ENCODE measurements around the gene ZBTB12.
"Not testable (repeated sequence)": the region's sequence is repeated elsewhere in the genome, so short reads cannot be mapped to it uniquely, and the experiment has no call there.

ZBTB12 gene

DNA sequence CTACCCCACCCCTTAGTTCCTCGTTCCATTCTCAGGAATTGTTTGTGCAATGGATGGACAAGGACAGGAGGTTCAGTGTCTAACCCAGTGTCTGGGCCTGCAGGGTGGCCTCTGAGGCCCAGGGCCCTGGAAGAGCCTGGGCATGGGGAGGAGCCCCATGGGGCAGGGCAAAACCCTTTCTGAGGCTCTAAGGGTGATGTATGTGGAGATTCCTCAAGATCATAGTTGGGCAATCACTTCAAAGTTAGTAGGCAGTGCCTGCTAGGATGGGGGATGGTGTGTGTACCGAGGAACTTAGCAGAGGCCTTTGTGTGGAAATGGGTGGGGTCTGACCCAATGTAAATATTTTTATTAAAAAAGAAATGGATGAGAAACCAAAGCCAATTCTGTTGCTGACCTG, 18.9 kb upstream of the ZBTB12 start:
- no peak for DNase-seq

DNA sequence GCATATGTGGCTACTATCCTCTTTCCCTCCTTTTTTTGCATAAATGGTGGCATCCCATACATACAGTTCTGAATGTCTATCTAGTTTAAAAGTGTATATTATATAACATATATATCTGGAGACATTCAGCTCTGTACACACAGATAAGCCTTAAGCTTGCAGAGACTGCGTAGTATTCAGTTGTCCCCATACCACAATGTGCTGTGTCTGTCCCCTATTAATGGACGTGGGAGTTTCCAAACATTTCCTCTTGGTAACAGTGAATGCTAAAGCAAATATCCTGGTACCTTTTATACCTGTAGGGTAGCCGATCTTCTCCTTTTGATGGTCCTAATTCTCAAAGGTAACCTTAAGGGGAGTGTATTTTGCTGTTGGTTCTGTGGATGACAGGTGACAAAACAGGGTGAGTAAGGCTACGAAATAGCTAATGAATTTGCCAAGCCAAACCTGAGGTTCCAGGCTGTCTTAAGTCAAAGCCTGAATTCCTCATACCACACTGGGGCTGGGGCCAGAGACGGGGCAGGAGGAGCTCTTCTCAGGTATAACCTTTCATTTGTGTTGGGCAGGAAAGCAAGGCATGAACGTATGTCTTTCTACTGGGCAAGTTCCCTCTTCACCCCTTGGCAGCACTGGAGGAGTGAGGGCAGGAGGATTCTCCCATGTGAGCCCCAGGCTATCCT, 17.9 kb upstream of the ZBTB12 start:
- DNase-seq, result no peak

GRCh38 chr6:31918069-31918720, 16.3 kb upstream of the ZBTB12 start:
- no peak for DNase-seq

- no peak for DNase-seq
Measured at GRCh38 chr6:31915756-31916155, 13.9 kb upstream of the ZBTB12 start.

DNA sequence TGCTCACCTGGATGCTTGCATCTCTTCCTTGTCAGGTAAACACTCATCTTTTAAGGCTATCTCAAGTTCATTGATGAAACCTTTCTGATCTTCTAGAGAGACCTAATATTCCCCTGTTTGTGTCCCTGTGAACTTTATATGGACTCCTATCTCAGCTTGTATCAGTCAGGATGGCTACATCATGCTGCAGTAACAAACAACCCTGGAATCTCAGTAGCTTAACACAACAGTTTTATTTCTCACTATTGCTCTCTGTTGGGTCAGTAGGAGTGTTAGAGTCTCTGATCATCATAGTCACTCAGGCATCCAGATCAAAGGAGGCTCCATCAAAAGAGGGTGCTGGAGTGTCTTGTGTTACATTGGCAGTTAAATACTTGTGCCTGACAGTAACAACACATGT, 13.5 kb upstream of the ZBTB12 start:
- no peak for DNase-seq

DNA sequence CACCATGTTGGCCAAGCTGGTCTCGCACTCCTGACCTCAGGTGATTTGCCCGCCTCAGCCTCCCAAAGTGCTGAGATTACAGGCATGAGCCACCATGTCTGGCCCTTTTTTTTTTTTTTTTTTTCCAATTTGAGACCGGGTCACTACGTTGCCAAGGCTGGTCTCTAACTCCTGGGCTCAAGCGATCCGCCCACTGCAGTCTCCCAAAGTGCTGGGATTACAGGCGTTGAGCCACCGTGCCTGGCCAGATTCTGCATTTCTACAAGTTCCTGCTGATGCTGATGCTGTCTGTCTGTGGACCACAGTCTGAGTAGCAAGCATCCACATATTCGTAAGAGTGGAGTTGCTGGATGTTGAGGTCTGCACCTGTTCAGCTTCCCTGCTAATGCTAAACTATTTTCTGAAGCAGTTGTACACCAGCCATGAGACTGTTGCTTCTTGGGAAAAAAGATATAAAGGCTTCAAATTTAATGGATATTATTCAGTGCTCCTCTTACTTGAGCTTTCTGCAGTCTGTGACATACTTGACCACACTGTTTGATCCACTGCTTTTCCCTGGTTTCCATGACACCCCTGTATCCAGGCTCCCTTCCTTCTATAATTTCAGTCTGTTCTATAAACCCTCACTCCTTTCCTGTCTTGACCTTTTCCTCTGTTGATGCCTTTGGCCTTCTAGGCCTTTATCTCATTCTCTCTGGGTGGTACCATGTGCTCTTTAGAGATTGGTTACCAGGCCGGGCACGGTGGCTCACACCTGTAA, 10.1 kb upstream of the ZBTB12 start:
- no peak for DNase-seq

GRCh38 chr6:31909298-31909697, 7.4 kb upstream of the ZBTB12 start:
- not testable (repeated sequence) for DNase-seq

- no peak for DNase-seq
Measured at GRCh38 chr6:31908791-31909190, 6.9 kb upstream of the ZBTB12 start.

GRCh38 chr6:31908255-31908654, 6.4 kb upstream of the ZBTB12 start:
- DNase-seq, result not testable (repeated sequence)

- no peak for DNase-seq
Measured at GRCh38 chr6:31907158-31907813, 5.4 kb upstream of the ZBTB12 start.

DNA sequence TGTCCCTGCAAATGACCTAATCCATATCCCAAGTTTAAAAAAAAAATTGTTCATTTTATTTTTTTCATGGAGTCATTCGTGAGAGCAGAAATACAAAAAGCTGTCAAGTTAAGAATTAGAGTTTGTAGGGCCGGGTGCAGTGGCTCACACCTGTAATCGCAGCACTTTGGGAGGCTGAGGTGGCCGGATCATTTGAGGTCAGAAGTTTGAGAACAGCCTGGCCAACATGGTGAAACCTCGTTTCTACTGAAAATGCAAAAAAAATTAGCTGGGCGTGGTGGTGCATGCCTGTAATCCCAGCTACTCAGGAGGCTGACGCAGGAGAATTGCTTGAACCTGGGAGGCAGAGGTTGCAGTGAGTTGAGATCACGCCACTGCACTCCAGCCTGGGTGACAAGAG, 4.8 kb upstream of the ZBTB12 start:
- not testable (repeated sequence) for DNase-seq

GRCh38 chr6:31906122-31906521, 4.2 kb upstream of the ZBTB12 start:
- DNase-seq, result no peak

GRCh38 chr6:31905041-31905440, 3.2 kb upstream of the ZBTB12 start:
- no peak for DNase-seq

DNA sequence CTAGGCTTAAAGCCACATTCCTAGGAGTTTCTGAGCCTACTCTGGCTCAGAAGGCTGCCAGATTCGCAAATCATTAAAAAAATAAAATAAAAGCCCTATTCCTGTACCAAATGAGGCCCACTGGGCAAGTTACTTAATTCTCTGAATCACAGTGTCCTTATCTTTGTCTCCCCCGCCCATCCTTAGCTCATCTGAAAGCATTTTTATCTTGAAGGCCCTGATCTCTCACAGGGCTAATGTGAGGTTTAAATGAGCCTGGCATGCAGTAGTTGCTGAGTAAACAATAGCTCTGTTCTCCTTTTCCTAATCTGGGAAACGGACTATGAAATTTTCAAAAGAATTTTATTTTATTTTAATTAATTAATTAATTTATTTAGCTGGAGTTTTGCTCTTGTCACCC, 2.1 kb upstream of the ZBTB12 start:
- DNase-seq, result no peak

GRCh38 chr6:31901415-31901952, 402 bp downstream of the ZBTB12 start:
- DNase-seq, result peak; percentile 42

DNA sequence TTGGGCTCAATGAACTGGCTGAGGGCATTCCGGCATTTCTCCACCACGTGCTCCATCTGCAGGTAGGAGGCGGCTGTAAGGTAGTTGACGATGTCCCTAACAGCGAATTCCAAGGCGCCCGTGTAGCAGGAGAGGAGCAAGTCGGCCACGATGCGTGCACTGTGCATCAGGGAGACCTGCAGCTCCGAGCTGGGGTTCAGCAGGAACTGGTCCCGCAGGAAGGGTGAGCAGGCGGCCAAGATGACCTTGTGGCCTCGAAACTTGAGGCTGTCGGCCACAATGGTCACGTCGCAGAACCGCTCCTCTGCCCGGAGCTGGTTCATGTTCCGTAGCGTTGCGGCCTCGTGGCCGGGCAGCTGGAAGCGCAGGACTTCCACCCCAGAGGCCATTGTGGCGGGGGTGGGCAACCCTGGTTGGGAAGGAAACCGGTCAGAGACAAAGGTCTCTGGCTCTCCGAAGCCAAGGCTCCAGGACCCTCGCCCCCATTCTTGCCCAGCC, 920 bp downstream of the ZBTB12 start:
- no peak for DNase-seq

DNA sequence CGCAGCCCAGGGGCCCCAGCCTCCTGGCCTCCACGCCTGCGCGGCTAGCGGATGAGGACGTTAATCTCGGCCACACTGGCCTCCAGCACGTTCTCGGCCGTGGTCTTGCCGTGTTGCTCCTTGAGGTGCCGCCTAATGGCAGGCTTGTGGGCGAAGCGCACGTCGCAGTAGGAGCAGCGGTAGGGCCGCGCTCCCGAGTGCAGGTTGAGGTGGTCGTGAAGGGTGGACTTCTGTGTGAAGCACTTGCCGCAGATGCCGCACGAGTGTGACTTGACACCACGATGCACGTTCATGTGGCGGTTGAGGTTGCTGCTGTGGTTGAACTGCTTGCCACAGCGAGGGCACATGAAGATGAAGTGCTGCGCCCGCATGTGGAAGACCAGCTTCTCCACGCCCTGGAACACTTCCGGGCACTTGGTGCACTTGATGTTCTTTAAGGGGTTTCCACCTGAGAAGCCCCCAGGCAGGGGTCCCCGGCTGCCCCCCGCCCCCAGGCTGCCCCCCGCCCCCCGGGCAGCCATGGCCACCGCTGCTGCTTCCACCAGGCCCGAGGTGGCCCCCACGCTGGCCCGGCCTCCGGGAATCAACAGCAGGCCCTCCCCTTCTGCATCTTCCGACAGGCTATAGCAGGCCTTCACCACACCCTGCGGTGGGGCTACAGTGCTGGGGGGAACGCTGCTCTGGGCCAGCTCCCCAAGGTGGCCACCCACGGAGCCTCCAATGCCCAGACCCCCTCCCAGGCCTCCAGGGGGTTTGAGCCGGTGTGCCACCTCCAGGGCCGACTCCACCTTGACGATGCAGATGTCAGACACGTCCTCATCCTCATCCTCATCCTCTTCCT, 1.8 kb downstream of the ZBTB12 start:
- DNase-seq, result no peak

GRCh38 chr6:31899215-31899614, 2.7 kb downstream of the ZBTB12 start:
- DNase-seq, result no peak

DNA sequence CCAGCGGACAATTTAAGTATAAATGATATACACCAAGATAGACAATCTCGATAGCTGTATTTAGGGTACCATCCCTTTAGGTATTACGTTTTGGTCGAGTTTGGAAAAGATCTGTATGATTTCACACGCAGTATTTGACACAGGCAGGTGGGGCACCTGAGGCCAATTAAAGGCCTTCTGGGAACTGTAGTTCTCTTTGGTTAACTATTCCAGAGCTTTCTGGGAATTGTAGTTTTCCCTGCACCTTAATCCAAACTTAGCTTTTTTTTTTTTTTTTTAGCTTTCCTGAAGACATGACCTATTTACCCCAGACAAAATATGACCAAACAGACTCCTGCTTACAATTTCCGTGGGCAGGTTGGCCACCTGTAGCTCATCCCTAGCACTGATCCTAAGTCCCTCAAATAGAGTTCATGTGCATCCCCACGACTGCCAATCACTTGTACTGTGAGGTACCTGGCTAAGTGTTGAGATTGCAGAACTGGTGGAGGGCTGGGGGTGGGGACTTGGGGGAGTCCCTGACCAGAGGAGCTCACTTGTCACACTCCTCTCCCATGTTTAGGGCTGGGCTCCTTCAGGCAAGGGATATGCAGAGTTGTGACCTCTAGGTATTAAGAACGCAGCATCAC, 3.4 kb downstream of the ZBTB12 start:
- DNase-seq, result peak; percentile 48

DNA sequence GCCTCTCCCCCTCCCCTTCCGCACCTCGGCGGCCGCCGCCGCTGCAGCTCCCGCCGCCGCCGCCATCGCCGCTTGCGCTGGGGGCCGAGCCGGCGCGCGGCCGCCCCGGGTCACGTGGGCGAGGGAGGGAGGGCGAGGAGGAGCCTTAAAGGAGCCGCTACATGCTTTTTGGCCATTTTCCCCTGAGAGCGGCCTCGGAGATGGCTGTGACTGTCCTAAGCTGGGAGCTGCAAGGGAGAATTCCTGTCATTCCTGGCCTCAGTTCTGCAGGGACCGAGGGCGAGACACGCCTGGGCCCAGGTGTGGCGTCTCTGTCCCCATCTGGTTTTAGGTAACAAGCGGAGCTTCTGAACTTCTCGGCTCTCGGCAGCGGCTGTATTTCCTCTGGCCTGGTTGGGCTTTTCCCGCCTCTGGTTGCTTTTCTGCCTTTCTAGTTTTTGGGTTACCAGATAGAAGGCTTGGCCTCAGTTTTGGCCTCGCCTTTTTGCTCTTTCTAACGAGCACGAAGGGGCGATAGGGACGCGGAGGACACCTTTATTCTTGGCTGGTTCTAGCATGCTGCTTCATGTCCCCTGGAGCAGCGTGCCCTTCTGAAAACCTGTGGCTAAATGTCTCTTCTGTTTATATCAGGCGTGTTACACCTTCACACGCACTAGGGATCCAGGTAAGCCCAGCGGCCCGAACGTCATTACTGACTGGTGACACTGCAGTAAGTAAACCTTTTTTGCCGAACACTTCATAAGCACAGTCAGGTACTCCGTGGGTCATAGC, 4.1 kb downstream of the ZBTB12 start, which contains the start of gene EHMT2:
EHMT2 (minus strand) TSS at position 87 of the 771 bp plus-strand sequence; CDS start at position 66, 21 bp downstream.
- DNase-seq, result peak; percentile 87
